Testis (tissue), 2 donors: ENCODE measurements around the gene SNX30.

Experiments
- POLR2A ChIP-seq: fragments of 450-650 bp; IDR thresholded peaks from one replicate; pipeline ENCODE4 v1.6.1; 2017; ENCODE audit warnings: antibody characterized with exemption, mild to moderate bottlenecking, moderate library complexity
- TF ChIP-seq, protein P1 (sequence below), 3 experiments: fragments of 450-650 bp in 2 of 3; fragments of 200-600 bp in 1 of 3; sonication (generic) in 1 of 3; IDR thresholded peaks; one replicate each; pipeline ENCODE4 v1.5.1; 2016 to 2019; ENCODE audit warnings: antibody characterized with exemption in 3 of 3, mild to moderate bottlenecking in 2 of 3, moderate library complexity in 1 of 3

DNA sequence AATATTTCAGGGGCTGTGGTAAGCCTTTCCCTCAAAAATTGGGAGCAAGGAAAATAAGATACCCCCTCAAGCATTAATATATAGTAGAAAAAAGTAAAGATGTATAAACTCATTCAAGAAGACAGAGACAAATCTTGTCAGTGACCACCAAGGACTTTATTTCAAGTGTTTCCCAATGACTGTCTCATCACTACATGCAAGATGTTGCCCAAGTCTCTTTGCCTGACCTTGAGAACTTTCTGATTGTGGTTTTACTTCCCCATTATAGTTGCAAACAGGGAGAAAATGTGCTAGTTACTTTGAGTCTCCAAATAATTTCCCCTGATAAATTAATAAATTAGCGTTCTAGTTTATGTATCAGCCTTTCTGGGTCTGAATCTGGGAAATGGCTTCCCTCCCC is 144.1 kb downstream of the SNX30 start:
- TF ChIP-seq, protein P1, sequence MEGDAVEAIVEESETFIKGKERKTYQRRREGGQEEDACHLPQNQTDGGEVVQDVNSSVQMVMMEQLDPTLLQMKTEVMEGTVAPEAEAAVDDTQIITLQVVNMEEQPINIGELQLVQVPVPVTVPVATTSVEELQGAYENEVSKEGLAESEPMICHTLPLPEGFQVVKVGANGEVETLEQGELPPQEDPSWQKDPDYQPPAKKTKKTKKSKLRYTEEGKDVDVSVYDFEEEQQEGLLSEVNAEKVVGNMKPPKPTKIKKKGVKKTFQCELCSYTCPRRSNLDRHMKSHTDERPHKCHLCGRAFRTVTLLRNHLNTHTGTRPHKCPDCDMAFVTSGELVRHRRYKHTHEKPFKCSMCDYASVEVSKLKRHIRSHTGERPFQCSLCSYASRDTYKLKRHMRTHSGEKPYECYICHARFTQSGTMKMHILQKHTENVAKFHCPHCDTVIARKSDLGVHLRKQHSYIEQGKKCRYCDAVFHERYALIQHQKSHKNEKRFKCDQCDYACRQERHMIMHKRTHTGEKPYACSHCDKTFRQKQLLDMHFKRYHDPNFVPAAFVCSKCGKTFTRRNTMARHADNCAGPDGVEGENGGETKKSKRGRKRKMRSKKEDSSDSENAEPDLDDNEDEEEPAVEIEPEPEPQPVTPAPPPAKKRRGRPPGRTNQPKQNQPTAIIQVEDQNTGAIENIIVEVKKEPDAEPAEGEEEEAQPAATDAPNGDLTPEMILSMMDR (IDR thresholded peaks at IDR 0.05): no peak
- TF ChIP-seq POLR2A: no peak
